PC-3 (cell line): ENCODE data around the gene DISC1. TPM values are rescaled to one million over a fixed set of nuclear protein-coding genes. Genes with fewer than 3 reads are reported as not detected.
"Not testable (repeated sequence)": the region's sequence is repeated elsewhere in the genome, so short reads cannot be mapped to it uniquely, and the experiment has no call there.

Source experiments
- ATAC-seq: fragments of 200-7000 bp; cut with Tn5 transposase; 2 replicates; pipeline ENCODE4 v1.9.1; 2020; ENCODE audit warnings: mild to moderate bottlenecking, moderate library complexity
- BruUV-seq: library from RNA; stranded (reverse); fragments of 400-500 nt; replicated peaks from 2 replicates; lab custom pipeline; 2021; lab: Mats Ljungman, UMichigan
- CTCF ChIA-PET: fragments of 300-600 bp; sonication (Branson Sonifier 250); formaldehyde crosslinking; loops from one replicate; lab custom pipeline; 2022; ENCODE audit warnings: antibody characterized with exemption; lab: Charles Lee
- POLR2A ChIA-PET: fragments of 300-600 bp; sonication (Branson Sonifier 250); formaldehyde crosslinking; loops from one replicate; lab custom pipeline; 2022; ENCODE audit warnings: antibody characterized with exemption; ENCODE audit not compliant: unreplicated experiment; lab: Charles Lee
- DNase-seq: peaks from one replicate; pipeline ENCODE4 v3.0.0-alpha.2; 2015
- H2AFZ ChIP-seq: fragments of 300-600 bp; sonication (generic); 2 replicates; pipeline ENCODE4 v1.6.0; 2016; ENCODE audit warnings: antibody characterized with exemption, low read length
- H3F3A ChIP-seq: fragments of 300-600 bp; sonication (generic); one replicate; pipeline ENCODE4 v1.6.0; 2017; ENCODE audit warnings: antibody characterized with exemption, low read length, control low read depth, mild to moderate bottlenecking; ENCODE audit not compliant: unreplicated experiment
- H3K27ac ChIP-seq: fragments of 300-600 bp; sonication (generic); 2 replicates; pipeline ENCODE4 v1.5.1; 2016; ENCODE audit warnings: mild to moderate bottlenecking, low read length
- H3K27me3 ChIP-seq: fragments of 300-600 bp; sonication (generic); 2 replicates; pipeline ENCODE4 v1.6.1; 2016; ENCODE audit warnings: low read length, mixed read lengths
- H3K36me3 ChIP-seq: fragments of 300-600 bp; sonication (generic); 2 replicates; pipeline ENCODE4 v1.6.1; 2016; ENCODE audit warnings: low read depth, mixed run types, low read length, mixed read lengths
- H3K4me1 ChIP-seq: fragments of 300-600 bp; sonication (generic); 2 replicates; pipeline ENCODE4 v1.5.1; 2016; ENCODE audit warnings: low read length; ENCODE audit not compliant: insufficient read depth
- H3K4me2 ChIP-seq: fragments of 300-600 bp; sonication (generic); 2 replicates; pipeline ENCODE4 v1.6.0; 2016; ENCODE audit warnings: low read length
- H3K4me3 ChIP-seq: fragments of 300-600 bp; sonication (generic); 2 replicates; pipeline ENCODE4 v1.5.1; 2016; ENCODE audit warnings: mild to moderate bottlenecking, low read length, mixed read lengths
- H3K79me2 ChIP-seq: fragments of 300-600 bp; sonication (generic); 2 replicates; pipeline ENCODE4 v1.6.1; 2017; ENCODE audit warnings: low read length, mixed read lengths
- H3K9ac ChIP-seq: fragments of 300-600 bp; sonication (generic); 2 replicates; pipeline ENCODE4 v1.6.0; 2016; ENCODE audit warnings: mild to moderate bottlenecking, low read length
- H3K9me2 ChIP-seq: fragments of 300-600 bp; sonication (generic); replicated peaks from 2 replicates; pipeline ENCODE4 v1.6.1; 2016; ENCODE audit warnings: mixed run types, low read length, mixed read lengths
- H3K9me3 ChIP-seq: fragments of 300-600 bp; sonication (generic); 2 replicates; pipeline ENCODE4 v1.6.1; 2016; ENCODE audit warnings: low read length, mixed read lengths
- H4K20me1 ChIP-seq: fragments of 300-600 bp; sonication (generic); 2 replicates; pipeline ENCODE4 v1.6.1; 2016; ENCODE audit warnings: low read length, mixed read lengths
- EZH2 ChIP-seq: fragments of 300-600 bp; sonication (generic); IDR thresholded peaks from one replicate; pipeline ENCODE4 v1.6.1; 2017; ENCODE audit warnings: antibody characterized with exemption, mild to moderate bottlenecking, low read length; ENCODE audit not compliant: unreplicated experiment
- EZH2phosphoT487 ChIP-seq: fragments of 300-600 bp; sonication (generic); IDR thresholded peaks from 2 replicates; pipeline ENCODE4 v1.6.1; 2018; ENCODE audit warnings: mild to moderate bottlenecking, antibody characterized with exemption, low read length, borderline replicate concordance
- intact Hi-C: fragments of 100-400 bp; cut with micrococcal nuclease; formaldehyde crosslinking; loops from 2 replicates; pipeline ENCODE4 v1.9.0; 2023
- total RNA-seq: library from RNA; depleted of rRNA; stranded (reverse); fragments of >200 nt; gene quantifications from 2 replicates; pipeline ENCODE4 v1.2.3, GENCODE V29; 2014
- TF ChIP-seq, protein P1 (sequence below): fragments of 300-600 bp; sonication (generic); conservative IDR thresholded peaks from 2 replicates; pipeline ENCODE4 v1.5.1; 2017; ENCODE audit warnings: antibody characterized with exemption, low read depth, mild to moderate bottlenecking, low read length

DISC1 gene
- total RNA-seq, 1 experiment from 2014 or later: 3.4 TPM

DNA sequence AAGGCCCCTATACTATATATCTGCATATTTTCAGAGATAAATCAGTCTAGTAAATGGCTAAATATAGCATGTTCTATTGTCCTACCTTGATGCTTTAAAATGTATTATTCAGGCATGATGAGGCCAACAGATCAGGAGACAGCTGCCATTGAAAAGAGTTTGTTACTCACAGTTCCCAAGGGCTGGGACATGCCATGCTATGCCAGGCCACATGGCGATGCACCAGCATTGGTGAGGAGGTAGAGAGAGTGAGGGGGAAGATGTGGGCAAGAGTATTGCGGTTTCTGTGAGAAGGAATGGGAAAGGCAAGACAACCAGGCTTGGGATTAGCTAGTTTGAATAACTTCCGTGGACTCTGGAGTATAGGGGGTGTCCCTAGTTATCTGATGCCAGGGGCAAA is 316.5 kb downstream of the DISC1 start:
- H2AFZ ChIP-seq: no peak overlapping the region
- H3F3A ChIP-seq: no peaks in the 10 kb centered on the region
- H3K27me3 ChIP-seq: no peaks in the 10 kb centered on the region
- H3K4me1 ChIP-seq: no peaks in the 10 kb centered on the region
- no peak for TF ChIP-seq EZH2phosphoT487
- no peak for TF ChIP-seq EZH2
- TF ChIP-seq, protein P1, sequence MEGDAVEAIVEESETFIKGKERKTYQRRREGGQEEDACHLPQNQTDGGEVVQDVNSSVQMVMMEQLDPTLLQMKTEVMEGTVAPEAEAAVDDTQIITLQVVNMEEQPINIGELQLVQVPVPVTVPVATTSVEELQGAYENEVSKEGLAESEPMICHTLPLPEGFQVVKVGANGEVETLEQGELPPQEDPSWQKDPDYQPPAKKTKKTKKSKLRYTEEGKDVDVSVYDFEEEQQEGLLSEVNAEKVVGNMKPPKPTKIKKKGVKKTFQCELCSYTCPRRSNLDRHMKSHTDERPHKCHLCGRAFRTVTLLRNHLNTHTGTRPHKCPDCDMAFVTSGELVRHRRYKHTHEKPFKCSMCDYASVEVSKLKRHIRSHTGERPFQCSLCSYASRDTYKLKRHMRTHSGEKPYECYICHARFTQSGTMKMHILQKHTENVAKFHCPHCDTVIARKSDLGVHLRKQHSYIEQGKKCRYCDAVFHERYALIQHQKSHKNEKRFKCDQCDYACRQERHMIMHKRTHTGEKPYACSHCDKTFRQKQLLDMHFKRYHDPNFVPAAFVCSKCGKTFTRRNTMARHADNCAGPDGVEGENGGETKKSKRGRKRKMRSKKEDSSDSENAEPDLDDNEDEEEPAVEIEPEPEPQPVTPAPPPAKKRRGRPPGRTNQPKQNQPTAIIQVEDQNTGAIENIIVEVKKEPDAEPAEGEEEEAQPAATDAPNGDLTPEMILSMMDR: no peak
- DNase-seq (no peak), ATAC-seq (no peak)
- no TSS peak for BruUV-seq
- no peak overlapping the region for H3K9ac ChIP-seq
- no peaks in the 10 kb centered on the region for H3K9me3 ChIP-seq
- H4K20me1 ChIP-seq: no peaks in the 10 kb centered on the region
- H3K9me2 ChIP-seq: no peaks in the 10 kb centered on the region
- ChIA-PET POLR2A (no interaction called here), CTCF (no interaction called here)
- H3K79me2 ChIP-seq: no peaks in the 10 kb centered on the region
- no peak overlapping the region for H3K27ac ChIP-seq
- no peak overlapping the region for H3K4me3 ChIP-seq
- no peaks in the 10 kb centered on the region for H3K36me3 ChIP-seq
- no peak overlapping the region for H3K4me2 ChIP-seq
- intact Hi-C loops: no loop called here

DNA sequence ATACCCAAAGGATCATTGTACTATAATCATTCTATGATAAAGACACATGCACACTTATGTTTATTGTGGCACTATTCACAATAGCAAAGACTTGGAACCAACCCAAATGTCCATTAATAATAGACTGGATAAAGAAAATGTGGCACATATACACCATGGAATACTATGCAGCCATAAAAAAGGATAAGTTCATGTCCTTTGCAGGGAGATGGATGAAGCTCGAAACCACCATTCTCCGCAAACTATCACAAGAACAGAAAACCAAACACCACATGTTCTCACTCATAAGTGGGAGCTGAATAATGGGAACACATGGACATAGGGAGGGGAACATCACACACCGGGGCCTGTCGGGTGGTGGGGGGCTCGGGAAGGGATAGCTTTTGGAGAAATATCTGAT is 321.5 kb downstream of the DISC1 start:
- H3K9me2 ChIP-seq, H3K4me1 ChIP-seq, H3K9ac ChIP-seq, ATAC-seq, H3K4me2 ChIP-seq, POLR2A ChIA-PET, intact Hi-C loops, H3K36me3 ChIP-seq, H3K27me3 ChIP-seq, CTCF ChIA-PET, H3F3A ChIP-seq, H3K9me3 ChIP-seq, BruUV-seq, H3K27ac ChIP-seq, H2AFZ ChIP-seq, H3K4me3 ChIP-seq, DNase-seq, H4K20me1 ChIP-seq, H3K79me2 ChIP-seq: not testable (repeated sequence)

DNA sequence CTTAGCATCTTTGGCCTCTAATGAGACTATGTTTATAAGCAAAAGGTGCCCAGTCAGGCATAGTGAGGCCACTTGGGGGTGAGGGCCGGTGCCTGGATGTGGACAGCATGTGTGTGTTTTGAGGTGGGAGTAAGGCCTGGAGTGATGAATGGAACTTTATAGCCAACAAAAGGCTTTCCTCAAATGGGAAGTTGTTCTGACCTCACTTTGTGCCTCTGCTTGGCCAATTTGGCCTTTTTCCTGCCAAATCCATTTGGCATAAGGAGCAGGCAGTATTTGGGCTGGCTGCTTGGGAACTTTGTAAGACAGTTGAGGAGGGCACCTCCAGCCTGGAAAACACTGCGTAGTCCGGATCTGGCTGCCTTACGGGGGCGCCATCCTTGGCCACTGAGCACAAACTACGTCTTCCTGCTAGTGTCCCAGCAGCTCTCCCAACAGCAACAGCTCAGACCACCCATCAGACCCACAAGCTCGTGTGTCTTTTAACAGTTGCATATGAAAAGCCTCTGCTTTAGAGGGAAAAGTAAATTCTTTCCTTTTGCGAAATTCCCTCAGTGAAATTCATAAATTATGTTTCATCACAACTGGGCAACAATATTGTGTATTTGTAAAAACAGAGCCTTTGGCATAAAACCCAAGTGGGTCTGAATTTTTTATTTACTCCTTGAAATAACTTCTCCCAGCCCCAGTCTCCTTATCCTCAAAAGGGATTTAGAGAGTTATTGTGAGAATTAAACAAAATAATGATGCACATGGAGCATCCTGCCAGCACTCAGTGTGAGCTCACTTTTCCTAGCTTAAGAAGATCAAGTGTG is 322.9 kb downstream of the DISC1 start:
- no peaks in the 10 kb centered on the region for H3K9me2 ChIP-seq
- intact Hi-C loops: no loop called here
- H3K36me3 ChIP-seq: no peaks in the 10 kb centered on the region
- H2AFZ ChIP-seq: no peak overlapping the region
- CTCF ChIA-PET: no interaction called here
- POLR2A ChIA-PET: no interaction called here
- H3K4me3 ChIP-seq: no peak overlapping the region
- no peak for ATAC-seq
- no peaks in the 10 kb centered on the region for H3F3A ChIP-seq
- no peaks in the 10 kb centered on the region for H3K79me2 ChIP-seq
- no TSS peak for BruUV-seq
- no peak overlapping the region for H3K27ac ChIP-seq
- no peak overlapping the region for H3K9ac ChIP-seq
- peaks cover 8% of the 10 kb centered on the region for H3K4me1 ChIP-seq
- H3K4me2 ChIP-seq: no peak overlapping the region
- H4K20me1 ChIP-seq: no peaks in the 10 kb centered on the region
- TF ChIP-seq, protein P1: 0 out of 2 replicates have a peak, but pooled peaks have one; percentile 11
- TF ChIP-seq EZH2phosphoT487: no peak
- H3K9me3 ChIP-seq: no peaks in the 10 kb centered on the region
- H3K27me3 ChIP-seq: no peaks in the 10 kb centered on the region
- no peak for DNase-seq
